ENCODE results near the gene NUDT22.

The NUDT22 gene

DNA sequence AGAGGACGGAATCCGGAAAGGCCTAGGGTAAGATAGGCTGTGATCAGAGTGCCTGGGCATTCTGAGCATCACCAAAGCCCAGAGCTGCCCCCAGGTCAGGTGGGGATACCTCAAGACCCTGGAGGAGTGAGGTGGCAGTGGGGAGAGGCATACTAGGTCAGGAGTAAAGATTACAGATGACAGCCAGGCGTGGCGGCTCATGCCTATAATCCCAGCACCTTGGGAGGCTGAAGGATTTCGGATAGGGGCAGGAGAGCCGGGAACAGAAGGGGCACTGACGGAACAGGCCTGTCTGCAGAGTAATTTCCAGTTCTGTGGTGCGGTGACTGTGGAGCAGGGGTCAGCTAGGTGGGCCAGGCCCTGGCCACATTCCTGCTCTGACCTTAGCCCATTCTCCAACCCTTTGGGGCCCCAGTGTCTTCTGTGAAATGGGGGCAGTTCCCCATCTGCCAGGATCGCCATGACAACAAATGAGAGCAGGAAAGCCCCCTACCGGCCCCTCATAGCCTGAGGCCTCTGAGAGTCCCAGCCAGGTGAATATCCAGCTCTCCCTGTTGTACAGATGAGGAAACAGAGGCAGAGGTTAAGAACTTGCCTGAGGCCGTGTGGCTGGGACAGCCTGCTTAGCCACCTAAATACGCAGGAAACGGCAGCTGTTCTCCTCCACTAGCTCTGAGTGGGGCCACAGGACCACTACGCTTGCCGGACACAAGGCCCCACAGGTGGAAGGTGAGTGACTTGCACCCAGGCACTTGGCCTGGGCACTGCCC is 49.1 kb downstream of the NUDT22 start:
- DNase-seq (ENCODE audit: low spot score), result no peak

DNA sequence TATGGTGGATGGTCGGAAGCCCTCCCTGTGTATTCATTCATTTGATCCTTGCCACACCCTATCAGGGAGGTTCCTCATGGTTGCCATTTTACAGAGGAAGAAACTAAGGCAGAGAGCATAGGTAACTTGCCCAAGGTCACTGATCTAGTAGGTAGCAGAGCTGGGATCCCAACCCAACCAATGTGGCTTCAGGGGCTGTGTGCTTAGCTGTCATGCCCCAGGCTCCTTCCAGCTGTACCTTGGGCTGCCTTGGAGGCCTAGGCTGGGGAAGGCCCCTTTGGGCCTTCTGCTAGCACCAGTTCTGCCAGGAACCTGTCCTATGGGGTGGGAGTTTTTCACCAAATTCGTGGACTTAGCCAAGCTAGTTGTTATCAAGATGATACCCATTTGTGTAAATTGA is 49.8 kb downstream of the NUDT22 start:
- no peak for DNase-seq (ENCODE audit: low spot score)

DNA sequence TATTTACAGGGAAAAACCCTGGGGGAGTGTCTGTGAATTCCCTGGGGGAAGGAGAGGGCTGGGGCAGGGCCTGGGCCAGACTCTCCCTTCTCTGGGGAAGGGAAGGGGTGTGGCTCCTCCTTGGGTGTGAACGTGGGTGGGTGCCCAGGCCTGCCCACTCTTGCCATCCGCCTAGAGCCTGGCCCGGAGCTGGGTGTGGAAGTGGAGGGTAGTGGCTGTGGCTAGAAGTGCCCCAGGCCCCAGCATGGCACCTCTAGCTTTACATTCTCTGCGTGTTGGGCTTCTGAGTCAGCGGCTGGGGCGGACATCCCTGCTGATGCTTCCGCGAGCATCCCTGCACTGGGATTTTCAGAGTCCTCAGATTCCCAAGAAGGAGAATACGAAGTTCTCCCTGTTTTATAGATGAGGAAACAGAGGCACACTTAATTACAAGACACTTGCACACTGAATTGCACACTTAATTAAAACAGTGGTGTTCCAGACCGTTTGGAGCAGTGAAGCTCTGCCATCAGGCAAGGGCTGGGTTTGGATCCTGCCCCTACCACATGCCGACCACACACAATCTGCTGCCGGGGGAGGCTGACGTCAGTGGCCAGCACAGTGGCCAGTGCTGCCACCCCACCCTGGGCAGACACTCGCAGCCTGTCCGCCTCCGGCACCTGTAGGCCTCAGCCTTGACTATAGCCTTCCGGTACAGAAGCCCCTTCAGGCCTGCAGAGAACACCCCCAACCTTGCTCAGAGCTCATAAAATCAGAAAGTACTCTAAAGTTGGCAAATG is 50.8 kb downstream of the NUDT22 start:
- DNase-seq (ENCODE audit: low spot score), result no peak

DNA sequence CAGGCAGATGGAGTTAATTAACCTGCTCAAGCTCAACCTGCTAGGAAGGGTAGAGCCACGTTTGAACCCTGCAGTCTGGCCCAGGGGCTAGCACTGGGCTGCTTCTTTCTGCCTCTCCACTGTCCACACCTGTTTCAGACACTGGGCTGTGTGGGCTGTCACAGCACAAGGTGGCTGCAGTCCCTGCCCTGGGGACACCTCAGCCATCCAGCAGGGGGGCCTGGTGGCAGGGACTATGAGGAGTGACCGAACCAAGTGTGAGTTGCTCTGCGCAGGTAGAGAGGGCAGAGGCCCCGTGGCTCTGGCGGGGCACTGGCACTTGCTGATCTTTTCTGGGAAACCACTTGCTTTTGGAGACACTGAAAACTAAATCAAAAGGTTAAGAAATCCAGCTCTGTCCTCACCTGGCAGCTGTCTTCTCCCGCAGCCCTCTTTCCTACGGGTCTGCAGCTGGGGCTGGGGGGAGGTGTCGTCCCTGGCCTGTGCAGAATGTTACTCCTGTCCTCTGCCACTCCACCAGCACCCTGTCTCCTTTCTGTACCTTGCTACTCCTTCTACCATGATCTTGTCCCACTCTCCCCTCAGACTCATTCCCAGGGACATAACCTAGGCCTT is 52.6 kb downstream of the NUDT22 start:
- DNase-seq (ENCODE audit: low spot score), result no peak
